IgD-negative memory B cell (primary cell): Measurements from ENCODE around the gene MAPK8IP1. TPM values are rescaled to one million over a fixed set of nuclear protein-coding genes. Genes with fewer than 3 reads are reported as not detected.

Source experiments
- H3K27ac Mint-ChIP-seq, 3 donors: one replicate each; pipeline ENCODE4 v1.8.0; 2020 to 2022; ENCODE audit warnings: mild to moderate bottlenecking in 3 of 3, mixed read lengths in 3 of 3, moderate library complexity in 1 of 3
- H3K27me3 Mint-ChIP-seq: one replicate; pipeline ENCODE4 v1.8.0; 2021; ENCODE audit warnings: mixed read lengths
- H3K36me3 Mint-ChIP-seq: one replicate; pipeline ENCODE4 v1.8.0; 2020; ENCODE audit warnings: mild to moderate bottlenecking, mixed read lengths
- H3K4me1 Mint-ChIP-seq, 3 donors: one replicate each; pipeline ENCODE4 v1.8.0; 2020 to 2022; ENCODE audit warnings: mixed read lengths in 3 of 3, mild to moderate bottlenecking in 1 of 3
- H3K4me3 Mint-ChIP-seq, 4 donors: one replicate each; pipeline ENCODE4 v1.8.0; 2020 to 2022; ENCODE audit warnings: mild to moderate bottlenecking in 4 of 4, mixed read lengths in 4 of 4, moderate library complexity in 3 of 4
- H3K9me3 Mint-ChIP-seq, 3 donors: one replicate each; pipeline ENCODE4 v1.8.0; 2020 to 2021; ENCODE audit warnings: mixed read lengths in 3 of 3, mild to moderate bottlenecking in 1 of 3
- polyA plus RNA-seq: library from polyadenylated mRNA; unstranded; fragments of 300-500 nt; fragmentation: Illumina TruSeq; gene quantifications from one replicate; pipeline ENCODE4 v1.2.3, GENCODE V29; 2021

The MAPK8IP1 gene
- polyA plus RNA-seq, 1 donor from 2014 or later, result 0.26 TPM

GRCh38 chr11:45939836-45940235, 54.4 kb downstream of the MAPK8IP1 start:
- Mint-ChIP-seq H3K36me3 (peaks cover 2% of the 10 kb centered on the region), H3K4me1 (peaks cover 25 to 34% (median 33%) of the 10 kb centered on the region in 3 donors), H3K9me3 (no peaks in the 10 kb centered on the region), H3K4me3 (no peak overlapping the region), H3K27ac (peak overlapping the region in 2 of 3 donors; percentile 62 to 92), H3K27me3 (no peaks in the 10 kb centered on the region)

- peaks cover 6% of the 10 kb centered on the region for H3K36me3 Mint-ChIP-seq
- H3K4me1 Mint-ChIP-seq, result peaks cover 14 to 24% (median 21%) of the 10 kb centered on the region in 3 donors
- H3K27ac Mint-ChIP-seq, result no peak overlapping the region
- H3K27me3 Mint-ChIP-seq, result no peaks in the 10 kb centered on the region
- no peaks in the 10 kb centered on the region for H3K9me3 Mint-ChIP-seq
- no peak overlapping the region for H3K4me3 Mint-ChIP-seq
These were observed 55.8 kb downstream of the MAPK8IP1 start for GRCh38 chr11:45941285-45941684.

- Mint-ChIP-seq H3K9me3 (no peaks in the 10 kb centered on the region), H3K27ac (peak overlapping the region in 1 of 3 donors; percentile 45), H3K27me3 (no peaks in the 10 kb centered on the region), H3K36me3 (peaks cover 6% of the 10 kb centered on the region), H3K4me3 (no peak overlapping the region), H3K4me1 (peaks cover 13 to 17% (median 14%) of the 10 kb centered on the region in 3 donors)
These were observed 56.9 kb downstream of the MAPK8IP1 start for GRCh38 chr11:45942381-45942780.

GRCh38 chr11:45945397-45945999, 60.0 kb downstream of the MAPK8IP1 start:
- Mint-ChIP-seq H3K9me3 (no peaks in the 10 kb centered on the region), H3K4me1 (peaks cover 0 to 4% (median 2%) of the 10 kb centered on the region in 3 donors), H3K36me3 (peaks cover 14% of the 10 kb centered on the region), H3K27ac (no peak overlapping the region), H3K27me3 (no peaks in the 10 kb centered on the region), H3K4me3 (no peak overlapping the region)

- Mint-ChIP-seq H3K4me3 (peak overlapping the region in 2 of 4 donors; percentile 29 to 60), H3K4me1 (peaks cover 0 to under 1% (median 0%) of the 10 kb centered on the region in 3 donors), H3K9me3 (no peaks in the 10 kb centered on the region), H3K27me3 (no peaks in the 10 kb centered on the region), H3K27ac (no peak overlapping the region), H3K36me3 (peaks cover 14% of the 10 kb centered on the region)
These were observed 62.4 kb downstream of the MAPK8IP1 start for GRCh38 chr11:45947885-45948284.

- Mint-ChIP-seq H3K27me3 (no peaks in the 10 kb centered on the region), H3K27ac (no peak overlapping the region), H3K9me3 (no peaks in the 10 kb centered on the region), H3K4me3 (peak overlapping the region in 1 of 4 donors; percentile 29), H3K4me1 (no peaks in the 10 kb centered on the region), H3K36me3 (peaks cover 16% of the 10 kb centered on the region)
These were observed 62.9 kb downstream of the MAPK8IP1 start for GRCh38 chr11:45948356-45948755.

GRCh38 chr11:45949992-45950407, 64.5 kb downstream of the MAPK8IP1 start:
- Mint-ChIP-seq H3K9me3 (no peaks in the 10 kb centered on the region), H3K4me3 (no peak overlapping the region), H3K4me1 (no peaks in the 10 kb centered on the region), H3K27me3 (no peaks in the 10 kb centered on the region), H3K27ac (peak overlapping the region in 1 of 3 donors; percentile 59), H3K36me3 (peaks cover 16% of the 10 kb centered on the region)

Other genes with a start within 250 kb of the MAPK8IP1 start
- gene CHST1, start 220.0 kb upstream of the MAPK8IP1 start, polyA plus RNA-seq, result not detected
- gene SLC35C1, start 80.5 kb upstream of the MAPK8IP1 start, polyA plus RNA-seq, result 8.9 TPM
- gene CRY2, start 38.2 kb upstream of the MAPK8IP1 start, polyA plus RNA-seq, result 39.3 TPM
- not detected for gene FREY1, start 21.6 kb downstream of the MAPK8IP1 start, polyA plus RNA-seq
- gene PEX16, start 32.2 kb downstream of the MAPK8IP1 start, polyA plus RNA-seq, result 73.5 TPM
- 61.7 TPM for gene LARGE2, start 37.0 kb downstream of the MAPK8IP1 start, polyA plus RNA-seq
- 17.2 TPM for gene PHF21A, start 235.8 kb downstream of the MAPK8IP1 start, polyA plus RNA-seq